Keratinocyte (primary cell): ENCODE results near the gene CKAP2L. TPM values are rescaled to one million over a fixed set of nuclear protein-coding genes. Genes with fewer than 3 reads are reported as not detected.

Experiments
- DNase-seq: peaks from one replicate; pipeline ENCODE4 v3.0.0-alpha.2; 2011; ENCODE audit warnings: low read depth, missing footprints, low spot score
- FAIRE-seq: peaks from 2 replicates; lab custom pipeline; 2011; peaks lifted over from hg19 to GRCh38; lab: Jason Lieb, UNC
- H2AFZ ChIP-seq: 2 replicates; pipeline ENCODE4 v1.6.0; 2012; ENCODE audit warnings: low read length, control low read depth, inconsistent platforms; ENCODE audit not compliant: control insufficient read depth
- H3K27ac ChIP-seq: 2 replicates; pipeline ENCODE4 v1.5.1; 2011; ENCODE audit warnings: low read length; ENCODE audit not compliant: control insufficient read depth, insufficient read depth
- H3K27me3 ChIP-seq: 3 replicates; pipeline ENCODE4 v1.6.0; 2011; ENCODE audit warnings: low read length; ENCODE audit not compliant: control insufficient read depth, insufficient read depth; ENCODE audit errors: extremely low read depth
- H3K36me3 ChIP-seq, 2 experiments: 2 replicates in 1 of 2; 3 replicates in 1 of 2; pipeline ENCODE4 v1.5.1; 2011; ENCODE audit warnings: low read length in 2 of 2, mild to moderate bottlenecking in 1 of 2; ENCODE audit not compliant: control insufficient read depth in 2 of 2, insufficient read depth in 2 of 2; ENCODE audit errors: extremely low read depth in 1 of 2
- H3K4me1 ChIP-seq: 3 replicates; pipeline ENCODE4 v1.5.1; 2011; ENCODE audit warnings: low read length; ENCODE audit not compliant: control insufficient read depth, insufficient read depth; ENCODE audit errors: extremely low read depth
- H3K4me2 ChIP-seq: 3 replicates; pipeline ENCODE4 v1.6.0; 2011; ENCODE audit warnings: low read depth, low read length; ENCODE audit not compliant: control insufficient read depth, insufficient read depth; ENCODE audit errors: extremely low read depth
- H3K4me3 ChIP-seq, 3 experiments: fragments of 200-600 bp in 1 of 3; sonication (generic) in 1 of 3; 2 replicates in 2 of 3; 3 replicates in 1 of 3; pipeline ENCODE4 v1.5.1; 2011 to 2016; ENCODE audit warnings: low read length in 3 of 3, mild to moderate bottlenecking in 3 of 3, control low read depth in 2 of 3, inconsistent platforms in 1 of 3, low read depth in 1 of 3, mixed read lengths in 1 of 3, mixed run types in 1 of 3, moderate library complexity in 1 of 3; ENCODE audit not compliant: control insufficient read depth in 2 of 3, insufficient read depth in 2 of 3; ENCODE audit errors: extremely low read depth in 1 of 3
- H3K79me2 ChIP-seq: 2 replicates; pipeline ENCODE4 v1.6.0; 2012; ENCODE audit warnings: low read length; ENCODE audit not compliant: control insufficient read depth, insufficient read depth
- H3K9ac ChIP-seq: 3 replicates; pipeline ENCODE4 v1.6.0; 2011; ENCODE audit warnings: low read length; ENCODE audit not compliant: control insufficient read depth, insufficient read depth; ENCODE audit errors: extremely low read depth
- H3K9me1 ChIP-seq: 3 replicates; pipeline ENCODE4 v1.6.0; 2011; ENCODE audit warnings: low read length; ENCODE audit not compliant: control insufficient read depth, insufficient read depth; ENCODE audit errors: extremely low read depth
- H3K9me3 ChIP-seq: 2 replicates; pipeline ENCODE4 v1.5.1; 2012; ENCODE audit warnings: low read depth, low read length; ENCODE audit not compliant: control insufficient read depth
- H4K20me1 ChIP-seq: 3 replicates; pipeline ENCODE4 v1.6.0; 2011; ENCODE audit warnings: low read length; ENCODE audit not compliant: control insufficient read depth, insufficient read depth; ENCODE audit errors: extremely low read depth
- CTCF ChIP-seq, 3 experiments: IDR thresholded peaks in 1 of 3; conservative IDR thresholded peaks in 1 of 3; optimal IDR thresholded peaks in 1 of 3; 2 replicates in 2 of 3; 3 replicates in 1 of 3; pipeline versions ENCODE3 to v1.5.1; 2011; ENCODE audit warnings: low read length in 3 of 3, mild to moderate bottlenecking in 3 of 3, moderate library complexity in 2 of 3, control low read depth in 1 of 3, inconsistent platforms in 1 of 3; ENCODE audit not compliant: insufficient read depth in 2 of 3; ENCODE audit errors: extremely low read depth in 1 of 3
- EZH2 ChIP-seq: IDR thresholded peaks from one replicate; pipeline ENCODE4 v1.6.1; 2012; ENCODE audit warnings: inconsistent platforms, mild to moderate bottlenecking, low read length, moderate library complexity
- dilution Hi-C: fragments of 300-500 bp; cut with MboI; formaldehyde crosslinking; loops from one replicate; pipeline ENCODE4 v1.7.0; 2020; ENCODE audit warnings: low sequenced_read_pairs; ENCODE audit not compliant: extremely low pct_ligation_motif_present
- polyA plus RNA-seq, 5 experiments: library from polyadenylated mRNA; depleted of rRNA in 3 of 5; stranded (reverse) in 3 of 5; stranded (forward) in 1 of 5; unstranded in 1 of 5; fragments of >200 nt; gene quantifications; 1 replicate in 1 of 5; 2 replicates in 3 of 5; 3 replicates in 1 of 5; pipeline versions ENCODE4 v1.2.1 to v1.2.3, GENCODE V29; 2011 to 2012; ENCODE audit warnings: missing spikeins in 2 of 5, low read depth in 1 of 5, low replicate concordance in 1 of 5

The CKAP2L gene
- polyA plus RNA-seq, 1 donor (not counting 4 experiments of a cell fraction or from before 2014, with no cell fraction given), result 10.9 TPM

DNA sequence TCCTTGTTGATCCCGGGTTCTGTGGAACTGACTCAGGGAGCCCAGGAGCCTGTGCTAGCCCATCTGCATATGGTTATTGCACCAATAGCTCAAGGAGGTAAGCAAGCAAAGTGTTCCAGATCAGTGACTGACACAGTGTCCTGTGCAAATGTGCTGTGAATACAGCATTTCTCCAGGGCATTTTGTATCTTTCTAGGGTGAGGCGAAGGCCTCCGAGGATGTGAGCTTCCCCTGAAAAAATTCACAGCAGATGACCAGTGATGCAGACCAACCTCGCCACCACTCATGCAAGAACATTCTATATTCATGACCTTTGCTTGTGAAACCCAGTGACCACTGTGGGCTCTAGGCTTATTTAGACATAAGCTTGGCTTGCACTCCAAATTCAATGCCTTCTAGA, 58.8 kb downstream of the CKAP2L start:
- Histone ChIP-seq H3K4me2 (no peak overlapping the region), H3K9me3 (no peaks in the 10 kb centered on the region), H3K4me1 (peaks cover 15% of the 10 kb centered on the region), H3K9me1 (no peaks in the 10 kb centered on the region), H3K4me3 (no peak overlapping the region), H3K36me3 (no peaks in the 10 kb centered on the region), H3K9ac (no peak overlapping the region), H3K27ac (no peak overlapping the region), H4K20me1 (no peaks in the 10 kb centered on the region), H3K79me2 (no peaks in the 10 kb centered on the region), H3K27me3 (no peaks in the 10 kb centered on the region), H2AFZ (no peak overlapping the region)
- dilution Hi-C loops, result no loop called here
- no peak for TF ChIP-seq EZH2
- no peak for TF ChIP-seq CTCF (optimal IDR thresholded peaks at IDR 0.05 in 1 of 3, IDR thresholded peaks at IDR 0.05 in 1 of 3, conservative IDR thresholded peaks at IDR 0.05 in 1 of 3; ENCODE audit: extremely low read depth in 1 of 3, insufficient read depth in 2 of 3, low read length in 3 of 3)
- no peak for FAIRE-seq
- DNase-seq, result no peak

- no peak overlapping the region for H3K4me3 ChIP-seq
- dilution Hi-C loops, result no loop called here
- no peak overlapping the region for H2AFZ ChIP-seq
- no peak for FAIRE-seq
- H3K4me2 ChIP-seq, result no peak overlapping the region
- no peak for DNase-seq
- no peaks in the 10 kb centered on the region for H3K9me3 ChIP-seq
- H3K79me2 ChIP-seq, result no peaks in the 10 kb centered on the region
- no peaks in the 10 kb centered on the region for H3K36me3 ChIP-seq
- no peak overlapping the region for H3K27ac ChIP-seq
- H3K27me3 ChIP-seq, result no peaks in the 10 kb centered on the region
- no peaks in the 10 kb centered on the region for H4K20me1 ChIP-seq
- H3K9ac ChIP-seq, result no peak overlapping the region
- H3K9me1 ChIP-seq, result no peaks in the 10 kb centered on the region
- TF ChIP-seq CTCF (optimal IDR thresholded peaks at IDR 0.05 in 1 of 3, IDR thresholded peaks at IDR 0.05 in 1 of 3, conservative IDR thresholded peaks at IDR 0.05 in 1 of 3; ENCODE audit: extremely low read depth in 1 of 3, insufficient read depth in 2 of 3, low read length in 3 of 3) (no peak), EZH2 (no peak)
- peaks cover 15% of the 10 kb centered on the region for H3K4me1 ChIP-seq
These were observed 60.7 kb downstream of the CKAP2L start for GRCh38 chr2:112703684-112704083.
